HepG2 (cell line): ENCODE results near the gene CILP2. TPM values are rescaled to one million over a fixed set of nuclear protein-coding genes. Genes with fewer than 3 reads are reported as not detected.

Source experiments
- BCL3 ChIP-seq: sonication (generic); formaldehyde crosslinking; IDR thresholded peaks from 2 replicates; pipeline ENCODE4 v1.5.1; 2020; ENCODE audit warnings: mild to moderate bottlenecking, missing genetic modification reagents, moderate library complexity
- HNRNPL ChIP-seq: fragments of 200-400 bp; formaldehyde crosslinking; IDR thresholded peaks from 2 replicates; pipeline ENCODE4 v1.6.1; 2017; ENCODE audit warnings: mild to moderate bottlenecking, low read depth, low read length
- HOXA3 ChIP-seq: sonication (generic); formaldehyde crosslinking; IDR thresholded peaks from 2 replicates; pipeline ENCODE4 v1.5.0; 2020; ENCODE audit warnings: missing genetic modification reagents
- RARA ChIP-seq: IDR thresholded peaks from 2 replicates; pipeline ENCODE4 v1.6.1; 2016; ENCODE audit warnings: missing genetic modification reagents, missing compliant biosample characterization
- ZHX1 ChIP-seq: sonication (generic); formaldehyde crosslinking; IDR thresholded peaks from 2 replicates; pipeline ENCODE4 v1.8.1; 2022; ENCODE audit warnings: low read depth, mild to moderate bottlenecking, missing genetic modification reagents
- ZNF670 ChIP-seq: sonication (generic); formaldehyde crosslinking; IDR thresholded peaks from 2 replicates; pipeline ENCODE4 v1.8.0; 2022; ENCODE audit warnings: mild to moderate bottlenecking, missing genetic modification reagents, borderline replicate concordance
- polyA plus RNA-seq, 8 experiments: library from polyadenylated mRNA; depleted of rRNA in 3 of 8; stranded (reverse) in 7 of 8; unstranded in 1 of 8; fragments of >200 nt; fragmentation: Illumina TruSeq in 4 of 8; extraction: Trizol in 4 of 8; gene quantifications; 2 replicates each; pipeline versions ENCODE4 v1.2.1 to v1.2.3, GENCODE V29; 2011 to 2016; ENCODE audit warnings: low read depth in 4 of 8, missing spikeins in 1 of 8, mixed read lengths in 1 of 8; ENCODE audit not compliant: insufficient read depth in 1 of 8
- total RNA-seq, 5 experiments: library from RNA; depleted of rRNA; stranded (reverse); fragments of >200 nt; fragmentation: Illumina TruSeq; extraction: Trizol; gene quantifications; 2 replicates each; pipeline ENCODE4 v1.2.3, GENCODE V29; 2016; ENCODE audit warnings: low read depth in 1 of 5

CILP2 gene
- total and polyA plus RNA-seq, 2 of the 13 experiments (the other 11 are each of a cell fraction or from before 2014, with no cell fraction given), result 0.09 to 0.37 TPM

- TF ChIP-seq BCL3 (CRISPR knock-in tag) (no peak), HOXA3 (CRISPR knock-in tag) (peak; percentile 30; the same call in 1 of the 2 replicates), HNRNPL (0 out of 2 replicates have a peak, but pooled peaks have one; percentile 17), ZHX1 (CRISPR knock-in tag) (0 out of 2 replicates have a peak, but pooled peaks have one; percentile 44), RARA (CRISPR knock-in tag) (no peak), ZNF670 (CRISPR knock-in tag) (0 out of 2 replicates have a peak, but pooled peaks have one; percentile 44)
Observed at GRCh38 chr19:19514881-19515641, 23.0 kb upstream of the CILP2 start, which contains the start of gene TSSK6 (continued).
